Prostate gland (tissue), 2 donors: ENCODE measurements around the gene HTR6. TPM values are rescaled to one million over a fixed set of nuclear protein-coding genes. Genes with fewer than 3 reads are reported as not detected.
"Not testable (repeated sequence)": the region's sequence is repeated elsewhere in the genome, so short reads cannot be mapped to it uniquely, and the experiment has no call there.

Experiments used
- DNase-seq: peaks from one replicate; pipeline ENCODE4 v3.0.0-alpha.2; 2019; ENCODE audit warnings: low spot score
- H3K27ac ChIP-seq, 2 donors: fragments of 200-600 bp; sonication (generic); 2 replicates each; pipeline ENCODE4 v1.5.1; 2017 to 2019
- H3K27me3 ChIP-seq: fragments of 200-600 bp; sonication (generic); replicated peaks from 2 replicates; pipeline ENCODE4 v1.5.1; 2019; ENCODE audit not compliant: insufficient read depth
- H3K36me3 ChIP-seq, 2 donors: fragments of 200-600 bp; sonication (generic); 1 replicate in 1 of 2; 2 replicates in 1 of 2; pipeline versions ENCODE4 v1.5.1 to v1.8.1; 2017 to 2019
- H3K4me1 ChIP-seq: fragments of 200-600 bp; sonication (generic); replicated peaks from 2 replicates; pipeline ENCODE4 v1.5.1; 2019
- H3K4me3 ChIP-seq, 2 donors: fragments of 200-600 bp; sonication (generic); 2 replicates each; pipeline ENCODE4 v1.5.1; 2017 to 2019
- H3K9me3 ChIP-seq: fragments of 200-600 bp; sonication (generic); 2 replicates; pipeline ENCODE4 v1.5.1; 2017
- POLR2A ChIP-seq: fragments of 450-650 bp; IDR thresholded peaks from one replicate; pipeline ENCODE4 v1.6.1; 2016; ENCODE audit warnings: antibody characterized with exemption, mild to moderate bottlenecking
- POLR2AphosphoS5 ChIP-seq: sonication (generic); formaldehyde crosslinking; IDR thresholded peaks from one replicate; pipeline ENCODE4 v1.6.1; 2017; ENCODE audit warnings: antibody characterized with exemption
- WGBS: methylation state at CpG from one replicate; pipeline ENCODE4 v1.1.5; 2018; 5-methylcytosine and 5-hydroxymethylcytosine counted together
- intact Hi-C: fragments of 100-400 bp; cut with DNase I; formaldehyde crosslinking; loops from one replicate; pipeline ENCODE4 v1.14.2; 2022
- total RNA-seq, 2 donors: library from RNA; depleted of rRNA; stranded (reverse); fragments of >200 nt; gene quantifications; one replicate each; pipeline ENCODE4 v1.1.0, GENCODE V29; 2016
- TF ChIP-seq, protein P1 (sequence below), 4 experiments: fragments of 200-600 bp in 2 of 4; fragments of 450-650 bp in 2 of 4; sonication (generic) in 2 of 4; IDR thresholded peaks; 1 replicate in 3 of 4; 2 replicates in 1 of 4; pipeline ENCODE4 v1.5.1; 2016 to 2019; ENCODE audit warnings: antibody characterized with exemption in 4 of 4, mild to moderate bottlenecking in 2 of 4, moderate library complexity in 2 of 4

The HTR6 gene
- total RNA-seq, 2 donors from 2014 or later, result not detected

DNA sequence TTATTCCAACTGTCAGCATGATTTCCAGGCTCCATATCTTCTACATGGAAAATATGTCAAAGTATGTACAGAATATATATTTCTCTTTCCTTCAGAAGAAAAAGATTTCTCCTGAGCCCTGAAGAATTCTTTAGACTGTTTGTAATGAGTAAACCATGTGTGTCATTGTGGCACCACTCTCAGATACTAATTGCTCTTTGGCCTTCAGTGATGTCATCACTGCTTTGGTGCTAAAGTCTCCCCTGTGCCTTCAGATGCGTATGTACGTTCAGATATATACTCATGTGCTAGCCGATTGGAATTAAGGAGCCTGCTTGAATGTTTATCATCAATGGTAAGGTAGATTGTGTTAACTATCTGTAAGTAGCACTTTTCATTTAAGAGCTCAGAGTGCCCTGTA, 41.2 kb upstream of the HTR6 start:
- 91% methylated on average over 3 of the region's 3 CpGs for WGBS
- H3K4me1 ChIP-seq, result peaks cover 13% of the 10 kb centered on the region
- TF ChIP-seq POLR2A (no peak), POLR2AphosphoS5 (no peak)
- TF ChIP-seq, protein P1, sequence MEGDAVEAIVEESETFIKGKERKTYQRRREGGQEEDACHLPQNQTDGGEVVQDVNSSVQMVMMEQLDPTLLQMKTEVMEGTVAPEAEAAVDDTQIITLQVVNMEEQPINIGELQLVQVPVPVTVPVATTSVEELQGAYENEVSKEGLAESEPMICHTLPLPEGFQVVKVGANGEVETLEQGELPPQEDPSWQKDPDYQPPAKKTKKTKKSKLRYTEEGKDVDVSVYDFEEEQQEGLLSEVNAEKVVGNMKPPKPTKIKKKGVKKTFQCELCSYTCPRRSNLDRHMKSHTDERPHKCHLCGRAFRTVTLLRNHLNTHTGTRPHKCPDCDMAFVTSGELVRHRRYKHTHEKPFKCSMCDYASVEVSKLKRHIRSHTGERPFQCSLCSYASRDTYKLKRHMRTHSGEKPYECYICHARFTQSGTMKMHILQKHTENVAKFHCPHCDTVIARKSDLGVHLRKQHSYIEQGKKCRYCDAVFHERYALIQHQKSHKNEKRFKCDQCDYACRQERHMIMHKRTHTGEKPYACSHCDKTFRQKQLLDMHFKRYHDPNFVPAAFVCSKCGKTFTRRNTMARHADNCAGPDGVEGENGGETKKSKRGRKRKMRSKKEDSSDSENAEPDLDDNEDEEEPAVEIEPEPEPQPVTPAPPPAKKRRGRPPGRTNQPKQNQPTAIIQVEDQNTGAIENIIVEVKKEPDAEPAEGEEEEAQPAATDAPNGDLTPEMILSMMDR (IDR thresholded peaks at IDR 0.05), result no peak
- no peak overlapping the region for H3K4me3 ChIP-seq
- intact Hi-C loops, result no loop called here
- H3K27ac ChIP-seq, result no peak overlapping the region
- H3K36me3 ChIP-seq, result peaks cover 0 to 4% of the 10 kb centered on the region in 2 donors
- H3K27me3 ChIP-seq, result no peaks in the 10 kb centered on the region
- H3K9me3 ChIP-seq, result no peaks in the 10 kb centered on the region
- DNase-seq, result no peak

DNA sequence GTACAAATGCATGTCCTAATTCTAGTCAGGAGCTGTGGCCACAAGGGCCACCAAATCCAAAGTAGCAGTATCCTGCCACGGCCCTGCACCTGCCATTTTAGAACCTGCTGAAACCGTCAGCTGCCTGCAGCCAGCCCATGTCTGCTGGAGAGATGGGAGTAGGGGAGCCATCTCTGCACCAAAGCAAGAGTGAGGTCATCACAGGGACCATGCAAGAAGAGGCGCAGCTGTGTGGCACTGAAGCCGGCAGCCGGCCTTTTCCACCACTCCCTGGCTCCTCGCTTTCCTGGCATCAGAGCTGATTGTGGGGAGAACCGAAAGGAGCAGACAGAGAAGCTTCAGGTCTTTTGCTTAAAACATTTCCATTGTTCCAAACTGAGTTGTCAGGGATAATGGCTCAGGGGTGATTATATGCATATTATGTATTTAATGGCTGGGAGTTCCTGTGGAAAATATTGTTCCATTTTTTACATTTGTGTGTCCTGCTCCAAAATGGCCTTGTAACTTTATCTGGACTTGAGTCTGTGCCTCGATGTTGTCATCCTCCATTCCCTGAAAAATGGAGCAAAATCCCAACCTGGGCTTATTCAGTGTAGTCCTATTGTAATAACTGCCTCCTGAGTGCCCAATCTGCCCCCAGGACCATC, 39.3 kb upstream of the HTR6 start:
- intact Hi-C loops, result no loop called here
- Histone ChIP-seq H3K36me3 (peaks cover 0 to 4% of the 10 kb centered on the region in 2 donors), H3K9me3 (no peaks in the 10 kb centered on the region), H3K4me3 (no peak overlapping the region), H3K4me1 (peaks cover 2% of the 10 kb centered on the region), H3K27me3 (no peaks in the 10 kb centered on the region), H3K27ac (no peak overlapping the region)
- TF ChIP-seq POLR2A (no peak), POLR2AphosphoS5 (no peak)
- TF ChIP-seq, protein P1 (IDR thresholded peaks at IDR 0.05), result no peak
- 90% methylated on average over 8 of the region's 8 CpGs for WGBS
- no peak for DNase-seq

DNA sequence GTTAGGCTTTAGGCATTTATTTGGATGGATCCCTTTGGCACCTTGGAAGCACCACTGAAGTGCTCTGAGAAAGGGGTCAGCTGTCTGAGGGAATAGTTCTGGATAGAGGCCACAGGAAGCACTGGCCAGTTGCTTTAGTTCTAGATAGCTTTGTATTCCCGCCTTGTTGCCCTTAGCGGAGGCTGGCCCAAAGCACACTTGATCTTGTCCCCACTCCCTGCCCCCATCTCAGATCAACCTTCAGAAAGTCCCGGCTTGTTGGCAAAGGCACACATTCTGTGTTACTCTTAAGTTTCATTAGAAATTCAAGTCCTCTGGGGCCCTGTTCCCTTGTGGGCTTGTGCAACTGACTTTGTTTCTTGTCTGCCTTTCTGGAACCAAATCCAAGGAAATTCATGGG, 35.8 kb upstream of the HTR6 start:
- Histone ChIP-seq H3K27ac (peak overlapping the region; percentile 47 to 53), H3K4me3 (no peak overlapping the region), H3K27me3 (no peaks in the 10 kb centered on the region), H3K4me1 (peaks cover 2% of the 10 kb centered on the region), H3K36me3 (peaks cover 0 to 4% of the 10 kb centered on the region in 2 donors), H3K9me3 (no peaks in the 10 kb centered on the region)
- DNase-seq, result peak; percentile 33
- intact Hi-C loops, result no loop called here
- 22% methylated on average over 3 of the region's 3 CpGs for WGBS
- peak; percentile 3 for TF ChIP-seq POLR2AphosphoS5
- TF ChIP-seq, protein P1 (IDR thresholded peaks at IDR 0.05), result no peak

DNA sequence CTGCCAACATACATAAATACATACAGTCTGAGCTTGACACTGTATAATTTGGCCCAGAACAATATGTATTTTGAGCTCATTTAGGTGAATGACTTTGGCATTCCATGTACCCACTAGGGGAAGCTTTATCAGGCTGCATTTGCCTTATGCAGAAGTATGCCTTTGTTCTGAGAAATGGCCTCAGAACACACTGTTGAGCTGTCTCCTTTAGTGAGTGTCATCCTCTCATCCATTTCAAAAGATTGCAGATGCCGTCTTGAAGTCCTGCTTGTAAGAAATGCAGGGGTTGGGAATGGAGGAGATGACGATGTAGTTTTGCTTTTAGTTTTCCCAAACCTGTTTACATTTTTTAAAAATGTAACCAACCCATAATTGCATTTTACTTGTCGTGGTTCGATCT, 35.3 kb upstream of the HTR6 start:
- Histone ChIP-seq H3K27me3 (no peaks in the 10 kb centered on the region), H3K9me3 (no peaks in the 10 kb centered on the region), H3K4me1 (peaks cover 2% of the 10 kb centered on the region), H3K27ac (peak overlapping the region; percentile 47 to 53), H3K4me3 (no peak overlapping the region), H3K36me3 (peaks cover 0 to 4% of the 10 kb centered on the region in 2 donors)
- no peak for DNase-seq
- intact Hi-C loops, result no loop called here
- no peak for TF ChIP-seq POLR2A
- TF ChIP-seq POLR2AphosphoS5, result peak; percentile 2
- 39% methylated on average over 4 of the region's 4 CpGs for WGBS

DNA sequence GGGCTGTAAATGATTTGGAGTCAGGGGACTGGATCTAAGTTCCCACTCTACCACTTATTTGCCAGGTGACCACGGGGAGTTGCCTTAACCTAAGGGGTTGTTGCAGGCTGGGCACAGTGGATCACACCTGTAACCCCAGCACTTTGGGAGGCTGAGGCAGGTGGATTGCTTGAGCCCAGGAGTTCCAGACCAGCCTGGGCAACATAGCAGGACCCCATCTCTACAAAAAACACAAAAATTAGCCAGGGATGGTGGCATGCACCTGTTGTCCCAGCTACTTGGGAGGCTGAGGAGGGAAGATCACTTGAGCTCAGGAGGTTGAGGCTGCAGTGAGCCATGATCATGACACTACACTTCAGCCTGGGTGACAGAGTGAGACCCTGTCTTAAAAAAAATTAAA, 34.5 kb upstream of the HTR6 start:
- intact Hi-C loops, H3K4me3 ChIP-seq, H3K27me3 ChIP-seq, H3K4me1 ChIP-seq, DNase-seq, H3K36me3 ChIP-seq, H3K9me3 ChIP-seq, H3K27ac ChIP-seq: not testable (repeated sequence)
- 100% methylated on average over 1 of the region's 1 CpG for WGBS

DNA sequence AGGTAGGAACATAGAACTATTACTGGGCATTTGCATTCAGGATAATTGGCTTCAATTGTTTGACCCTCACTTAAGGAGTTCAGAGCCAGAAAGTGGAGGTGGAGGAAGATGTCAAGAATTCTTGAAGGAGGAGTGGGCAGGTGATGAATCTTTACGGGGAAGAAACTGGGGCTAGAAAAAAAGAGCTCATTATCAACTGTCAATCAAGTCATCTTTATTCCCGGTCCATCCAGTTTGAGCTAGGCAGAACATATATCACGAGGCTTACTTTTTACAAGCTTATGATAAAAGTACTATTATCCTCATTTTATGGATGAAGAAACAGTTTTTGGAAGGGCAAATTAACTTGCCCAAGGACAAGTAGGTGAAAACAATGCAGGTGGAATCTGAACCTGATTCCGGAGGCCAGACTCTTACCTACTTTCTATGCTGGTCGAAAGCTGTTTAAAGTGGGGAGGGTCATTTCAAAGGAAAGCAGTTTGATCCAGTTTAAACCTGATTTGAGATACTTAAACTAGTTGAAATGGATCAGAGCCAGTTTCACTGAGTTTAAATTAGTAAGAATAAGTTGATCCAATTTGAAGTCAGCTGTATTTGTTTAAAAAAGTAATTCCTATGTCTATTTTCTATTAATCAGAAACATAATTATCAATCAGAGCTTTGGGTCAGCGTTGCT, 33.8 kb upstream of the HTR6 start:
- no peak overlapping the region for H3K27ac ChIP-seq

More for the DNA sequence above, 33.8 kb upstream of the HTR6 start:
- H3K9me3 ChIP-seq, result no peaks in the 10 kb centered on the region
- intact Hi-C loops, result no loop called here
- no peak overlapping the region for H3K4me3 ChIP-seq
- H3K36me3 ChIP-seq, result no peaks in the 10 kb centered on the region
- peaks cover 2% of the 10 kb centered on the region for H3K4me1 ChIP-seq
- 48% methylated on average over 6 of the region's 6 CpGs for WGBS
- TF ChIP-seq, protein P1 (IDR thresholded peaks at IDR 0.05), result no peak
- TF ChIP-seq POLR2AphosphoS5, result no peak
- TF ChIP-seq POLR2A, result no peak
- no peaks in the 10 kb centered on the region for H3K27me3 ChIP-seq
- DNase-seq, result no peak
